Dendritic cell treated with granulocyte-macrophage colony-stimulating factor and Interleukin-4, amounts not matched to agents 40 ng/mL and 50 ng/mL, for 4 days (primary cell): ENCODE measurements around the gene MBNL2.

Experiments used
- H3K27ac Mint-ChIP-seq: one replicate; pipeline ENCODE4 v1.8.0; 2022; ENCODE audit warnings: mild to moderate bottlenecking, mixed read lengths
- H3K27me3 Mint-ChIP-seq: one replicate; pipeline ENCODE4 v1.8.0; 2022; ENCODE audit warnings: mild to moderate bottlenecking, mixed read lengths
- H3K36me3 Mint-ChIP-seq: one replicate; pipeline ENCODE4 v1.8.0; 2022; ENCODE audit warnings: low read depth, mixed read lengths
- H3K4me1 Mint-ChIP-seq: one replicate; pipeline ENCODE4 v1.8.0; 2022; ENCODE audit warnings: low read depth, mixed read lengths
- H3K4me3 Mint-ChIP-seq: one replicate; pipeline ENCODE4 v1.8.0; 2022; ENCODE audit warnings: mild to moderate bottlenecking, moderate library complexity, mixed read lengths
- H3K9me3 Mint-ChIP-seq: one replicate; pipeline ENCODE4 v1.8.0; 2022; ENCODE audit warnings: mixed read lengths
- intact Hi-C: fragments of 100-400 bp; cut with micrococcal nuclease; formaldehyde crosslinking; loops from one replicate; pipeline ENCODE4 v1.15.0; 2022

Gene MBNL2

GRCh38 chr13:97390941-97391600, 168.9 kb downstream of the MBNL2 start:
- no peaks in the 10 kb centered on the region for H3K27me3 Mint-ChIP-seq
- H3K9me3 Mint-ChIP-seq: no peaks in the 10 kb centered on the region

GRCh38 chr13:97392020-97392419, 169.9 kb downstream of the MBNL2 start:
- H3K36me3 Mint-ChIP-seq: peaks cover 12% of the 10 kb centered on the region
- no peak overlapping the region for H3K4me3 Mint-ChIP-seq
- no peaks in the 10 kb centered on the region for H3K9me3 Mint-ChIP-seq
- H3K27ac Mint-ChIP-seq: no peak overlapping the region
- intact Hi-C loops: no loop called here
- peaks cover 32% of the 10 kb centered on the region for H3K4me1 Mint-ChIP-seq
- no peaks in the 10 kb centered on the region for H3K27me3 Mint-ChIP-seq

More at GRCh38 chr13:97390941-97391600, 168.9 kb downstream of the MBNL2 start:
- intact Hi-C loops: no loop called here
- H3K4me3 Mint-ChIP-seq: no peak overlapping the region
- peaks cover 12% of the 10 kb centered on the region for H3K36me3 Mint-ChIP-seq
- peaks cover 42% of the 10 kb centered on the region for H3K4me1 Mint-ChIP-seq
- no peak overlapping the region for H3K27ac Mint-ChIP-seq

GRCh38 chr13:97394542-97394941, 172.4 kb downstream of the MBNL2 start:
- no peak overlapping the region for H3K27ac Mint-ChIP-seq
- H3K4me3 Mint-ChIP-seq: no peak overlapping the region
- H3K4me1 Mint-ChIP-seq: peaks cover 7% of the 10 kb centered on the region
- intact Hi-C loops: no loop called here
- H3K27me3 Mint-ChIP-seq: no peaks in the 10 kb centered on the region
- H3K9me3 Mint-ChIP-seq: no peaks in the 10 kb centered on the region
- H3K36me3 Mint-ChIP-seq: peaks cover 6% of the 10 kb centered on the region

GRCh38 chr13:97395447-97396136, 173.5 kb downstream of the MBNL2 start:
- Mint-ChIP-seq H3K36me3 (peaks cover 6% of the 10 kb centered on the region), H3K27me3 (no peaks in the 10 kb centered on the region), H3K4me3 (no peak overlapping the region), H3K9me3 (no peaks in the 10 kb centered on the region), H3K27ac (no peak overlapping the region), H3K4me1 (peaks cover 5% of the 10 kb centered on the region)
- intact Hi-C loops: no loop called here

- no peak overlapping the region for H3K27ac Mint-ChIP-seq
- peaks cover 14% of the 10 kb centered on the region for H3K9me3 Mint-ChIP-seq
- intact Hi-C loops: no loop called here
- no peak overlapping the region for H3K4me3 Mint-ChIP-seq
- H3K27me3 Mint-ChIP-seq: no peaks in the 10 kb centered on the region
- peaks cover 6% of the 10 kb centered on the region for H3K36me3 Mint-ChIP-seq
- H3K4me1 Mint-ChIP-seq: peaks cover 5% of the 10 kb centered on the region
Observed at GRCh38 chr13:97397267-97397666, 175.1 kb downstream of the MBNL2 start.

- no peaks in the 10 kb centered on the region for H3K36me3 Mint-ChIP-seq
- H3K27ac Mint-ChIP-seq: no peak overlapping the region
- no peaks in the 10 kb centered on the region for H3K4me1 Mint-ChIP-seq
- intact Hi-C loops: no loop called here
- H3K9me3 Mint-ChIP-seq: peaks cover 14% of the 10 kb centered on the region
- peaks cover 2% of the 10 kb centered on the region for H3K27me3 Mint-ChIP-seq
- no peak overlapping the region for H3K4me3 Mint-ChIP-seq
Observed at GRCh38 chr13:97401421-97401820, 179.3 kb downstream of the MBNL2 start.

GRCh38 chr13:97403893-97404750, 182.0 kb downstream of the MBNL2 start:
- no peak overlapping the region for H3K4me3 Mint-ChIP-seq
- no peaks in the 10 kb centered on the region for H3K4me1 Mint-ChIP-seq
- intact Hi-C loops: no loop called here
- H3K27me3 Mint-ChIP-seq: peaks cover 2% of the 10 kb centered on the region
- H3K36me3 Mint-ChIP-seq: no peaks in the 10 kb centered on the region
- no peak overlapping the region for H3K27ac Mint-ChIP-seq
- H3K9me3 Mint-ChIP-seq: peaks cover 14% of the 10 kb centered on the region

GRCh38 chr13:97407540-97407939, 185.4 kb downstream of the MBNL2 start:
- Mint-ChIP-seq H3K9me3 (no peaks in the 10 kb centered on the region), H3K4me3 (no peak overlapping the region), H3K4me1 (no peaks in the 10 kb centered on the region), H3K36me3 (no peaks in the 10 kb centered on the region), H3K27ac (no peak overlapping the region), H3K27me3 (peaks cover 2% of the 10 kb centered on the region)
- intact Hi-C loops: no loop called here

GRCh38 chr13:97408938-97409337, 186.8 kb downstream of the MBNL2 start:
- Mint-ChIP-seq H3K36me3 (no peaks in the 10 kb centered on the region), H3K9me3 (no peaks in the 10 kb centered on the region), H3K4me3 (no peak overlapping the region), H3K27ac (no peak overlapping the region), H3K4me1 (peaks cover 4% of the 10 kb centered on the region), H3K27me3 (peaks cover 2% of the 10 kb centered on the region)
- intact Hi-C loops: no loop called here

- Mint-ChIP-seq H3K36me3 (no peaks in the 10 kb centered on the region), H3K27me3 (no peaks in the 10 kb centered on the region), H3K27ac (no peak overlapping the region), H3K4me1 (peaks cover 5% of the 10 kb centered on the region), H3K4me3 (no peak overlapping the region), H3K9me3 (no peaks in the 10 kb centered on the region)
- intact Hi-C loops: no loop called here
Observed at GRCh38 chr13:97411984-97412383, 189.9 kb downstream of the MBNL2 start.

- no peaks in the 10 kb centered on the region for H3K9me3 Mint-ChIP-seq
- peaks cover 5% of the 10 kb centered on the region for H3K4me1 Mint-ChIP-seq
- intact Hi-C loops: no loop called here
- H3K4me3 Mint-ChIP-seq: no peak overlapping the region
- no peak overlapping the region for H3K27ac Mint-ChIP-seq
- no peaks in the 10 kb centered on the region for H3K27me3 Mint-ChIP-seq
- no peaks in the 10 kb centered on the region for H3K36me3 Mint-ChIP-seq
Observed at GRCh38 chr13:97413694-97414093, 191.6 kb downstream of the MBNL2 start.

- H3K27ac Mint-ChIP-seq: no peak overlapping the region
- peaks cover 5% of the 10 kb centered on the region for H3K4me1 Mint-ChIP-seq
- H3K9me3 Mint-ChIP-seq: no peaks in the 10 kb centered on the region
- intact Hi-C loops: no loop called here
- no peak overlapping the region for H3K4me3 Mint-ChIP-seq
- H3K27me3 Mint-ChIP-seq: no peaks in the 10 kb centered on the region
- no peaks in the 10 kb centered on the region for H3K36me3 Mint-ChIP-seq
Observed at GRCh38 chr13:97414392-97414791, 192.3 kb downstream of the MBNL2 start.

- no peak overlapping the region for H3K27ac Mint-ChIP-seq
- H3K4me3 Mint-ChIP-seq: no peak overlapping the region
- H3K27me3 Mint-ChIP-seq: peaks cover 1% of the 10 kb centered on the region
- no peaks in the 10 kb centered on the region for H3K36me3 Mint-ChIP-seq
- no peaks in the 10 kb centered on the region for H3K9me3 Mint-ChIP-seq
- intact Hi-C loops: no loop called here
- peaks cover 5% of the 10 kb centered on the region for H3K4me1 Mint-ChIP-seq
Observed at GRCh38 chr13:97417698-97418097, 195.6 kb downstream of the MBNL2 start.
